ENCODE results near the gene PDIK1L. TPM values are rescaled to one million over a fixed set of nuclear protein-coding genes. Genes with fewer than 3 reads are reported as not detected.

PDIK1L gene
- total and polyA plus RNA-seq, 2 of the 4 experiments (the other 2 are of a cell fraction), result 1.4 to 3.0 TPM

GRCh38 chr1:26125946-26126320 lies 14.3 kb downstream of the PDIK1L start:
- no peak overlapping the region for H2AK5ac ChIP-seq (ENCODE audit: low read depth, low read length)
- POLR2A ChIA-PET (ENCODE audit: unreplicated experiment), result no interaction called here
- no peak overlapping the region for H3K14ac ChIP-seq (replicated peaks; ENCODE audit: low read depth, low read length)
- BruUV-seq (replicated peaks), result no TSS peak
- 0 out of 2 replicates have a peak, but pooled peaks cover 1% of the 10 kb centered on the region for H3K4me1 ChIP-seq (ENCODE audit: control insufficient read depth, insufficient read depth, low read length)
- no peak overlapping the region for H3K18ac ChIP-seq (ENCODE audit: low read depth, low read length)
- no peak overlapping the region for H2BK20ac ChIP-seq (ENCODE audit: low read depth, low read length)
- intact Hi-C loops (cut with micrococcal nuclease) (no loop called here), dilution Hi-C loops (cut with HindIII; ENCODE audit: low sequenced_read_pairs, unreplicated experiment) (no loop called here), in situ Hi-C loops (cut with MboI; ENCODE audit: low sequenced_read_pairs) (no loop called here)
- CTCF ChIA-PET, result interaction anchor here (1.3 kb wide), 1 partner anchor 19 kb away, joined by 8 read pairs; no protein-coding TSS in a partner anchor
- no peaks in the 10 kb centered on the region for H3K9me1 ChIP-seq (ENCODE audit: insufficient read depth, low read length)
- peaks cover 4% of the 10 kb centered on the region; the same call in 1 of the 2 replicates for H3K36me3 ChIP-seq (ENCODE audit: control insufficient read depth, insufficient read depth, low read length)
- no peak overlapping the region for H2BK15ac ChIP-seq (ENCODE audit: low read depth, low read length)
- H2AFZ ChIP-seq (replicated peaks; ENCODE audit: low read length, poor library complexity), result no peak overlapping the region
- DNase-seq (no peak), ATAC-seq (ENCODE audit: low read depth) (no peak)
- no peak overlapping the region for H2BK120ac ChIP-seq (ENCODE audit: low read depth, low read length)
- H2AK9ac ChIP-seq (replicated peaks; ENCODE audit: low read depth, low read length, poor library complexity), result no peak overlapping the region
- no peak overlapping the region for H4K5ac ChIP-seq (ENCODE audit: low read depth, low read length)
- H3K9me3 ChIP-seq (ENCODE audit: control insufficient read depth, insufficient read depth, low read length), result no peaks in the 10 kb centered on the region
- H3K27me3 ChIP-seq (ENCODE audit: control insufficient read depth, insufficient read depth, low read length), result peaks cover 10% of the 10 kb centered on the region
- TF ChIP-seq RAD21 (IDR thresholded peaks at IDR 0.05; ENCODE audit: low read length) (no peak), CHD1 (IDR thresholded peaks at IDR 0.05; ENCODE audit: low read depth, low read length) (no peak), RCOR1 (IDR thresholded peaks at IDR 0.05; ENCODE audit: insufficient replicate concordance, low read length) (no peak), FOS (IDR thresholded peaks at IDR 0.05; ENCODE audit: low read depth, low read length) (no peak), POLR2A (IDR thresholded peaks at IDR 0.05; ENCODE audit: low read depth, low read length) (no peak), SMC3 (IDR thresholded peaks at IDR 0.05; ENCODE audit: low read depth, low read length) (no peak)
- TF ChIP-seq, protein P1, sequence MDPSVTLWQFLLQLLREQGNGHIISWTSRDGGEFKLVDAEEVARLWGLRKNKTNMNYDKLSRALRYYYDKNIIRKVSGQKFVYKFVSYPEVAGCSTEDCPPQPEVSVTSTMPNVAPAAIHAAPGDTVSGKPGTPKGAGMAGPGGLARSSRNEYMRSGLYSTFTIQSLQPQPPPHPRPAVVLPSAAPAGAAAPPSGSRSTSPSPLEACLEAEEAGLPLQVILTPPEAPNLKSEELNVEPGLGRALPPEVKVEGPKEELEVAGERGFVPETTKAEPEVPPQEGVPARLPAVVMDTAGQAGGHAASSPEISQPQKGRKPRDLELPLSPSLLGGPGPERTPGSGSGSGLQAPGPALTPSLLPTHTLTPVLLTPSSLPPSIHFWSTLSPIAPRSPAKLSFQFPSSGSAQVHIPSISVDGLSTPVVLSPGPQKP (IDR thresholded peaks at IDR 0.05; ENCODE audit: borderline replicate concordance, low read depth, low read length), result no peak
- no peak overlapping the region for H3K4ac ChIP-seq (ENCODE audit: low read depth, low read length)
- no peak overlapping the region for H4K8ac ChIP-seq (ENCODE audit: low read depth in 2 of 2, low read length in 2 of 2)
- H3K9ac ChIP-seq (ENCODE audit: low read depth, low read length), result no peak overlapping the region
- no peaks in the 10 kb centered on the region for H4K20me1 ChIP-seq (ENCODE audit: insufficient read depth, low read length)
- no CpG with 5 or more reads among the region's 1 CpG for WGBS, 2 experiments (ENCODE audit: extremely low coverage in 2 of 2, insufficient read length in 1 of 2)
- no peak overlapping the region for H3K4me3 ChIP-seq (ENCODE audit: insufficient read depth, low read depth, low read length)
- no peak overlapping the region for H3K23ac ChIP-seq (ENCODE audit: low read depth, low read length)
- H3K56ac ChIP-seq (ENCODE audit: extremely low read depth, insufficient read depth, low read length), result no peak overlapping the region
- no peak overlapping the region for H4K91ac ChIP-seq (ENCODE audit: insufficient read depth, low read depth, low read length)
- no peaks in the 10 kb centered on the region; a peak in 1 of 4 replicates for H3K79me1 ChIP-seq (ENCODE audit: low read depth in 1 of 2, low read length in 2 of 2)
- no peak overlapping the region for H3K27ac ChIP-seq (ENCODE audit: insufficient read depth, low read length)
- H2BK5ac ChIP-seq (ENCODE audit: low read depth, low read length, poor library complexity, severe bottlenecking), result no peak overlapping the region
- no peak overlapping the region for H3K4me2 ChIP-seq (ENCODE audit: low read depth, low read length)

All from IMR-90 (cell line).